HG03135 (cell line): ENCODE results near the gene LMTK3.
A peak's percentile ranks its signal among the peaks of the same experiment; 100 is the strongest.
"Not testable (repeated sequence)": the region's sequence is repeated elsewhere in the genome, so short reads cannot be mapped to it uniquely, and the experiment has no call there.

ENCODE experiments used
- ATAC-seq: cut with Tn5 transposase; IDR thresholded peaks from one replicate; pipeline ENCODE4 v1.9.1; 2021; ENCODE audit warnings: mild to moderate bottlenecking, moderate library complexity; ENCODE audit not compliant: unreplicated experiment

Gene LMTK3

GRCh38 chr19:48489608-48490216 is 21.9 kb downstream of the LMTK3 start:
- ATAC-seq = peak; percentile 43

GRCh38 chr19:48488478-48488877 is 23.2 kb downstream of the LMTK3 start:
- ATAC-seq = not testable (repeated sequence)

- no peak for ATAC-seq
Measured at GRCh38 chr19:48487948-48488347, 23.7 kb downstream of the LMTK3 start.

GRCh38 chr19:48487544-48487943 is 24.1 kb downstream of the LMTK3 start:
- no peak for ATAC-seq

GRCh38 chr19:48486706-48487105 is 24.9 kb downstream of the LMTK3 start:
- ATAC-seq = not testable (repeated sequence)

- ATAC-seq = no peak
Measured at GRCh38 chr19:48484931-48485612, 26.6 kb downstream of the LMTK3 start.

- ATAC-seq = no peak
Measured at GRCh38 chr19:48484247-48484893, 27.3 kb downstream of the LMTK3 start.

GRCh38 chr19:48483301-48483700 is 28.3 kb downstream of the LMTK3 start:
- no peak for ATAC-seq

- ATAC-seq = no peak
Measured at GRCh38 chr19:48481846-48482639, 29.6 kb downstream of the LMTK3 start.

- ATAC-seq = no peak
Measured at GRCh38 chr19:48480558-48481500, 30.8 kb downstream of the LMTK3 start.

- no peak for ATAC-seq
Measured at GRCh38 chr19:48480183-48480557, 31.5 kb downstream of the LMTK3 start.

GRCh38 chr19:48479686-48480085 is 31.9 kb downstream of the LMTK3 start:
- no peak for ATAC-seq

GRCh38 chr19:48478339-48479256 is 33.0 kb downstream of the LMTK3 start:
- no peak for ATAC-seq

- no peak for ATAC-seq
Measured at GRCh38 chr19:48477698-48478338, 33.8 kb downstream of the LMTK3 start.

- ATAC-seq = no peak
Measured at GRCh38 chr19:48477067-48477685, 34.5 kb downstream of the LMTK3 start.

- no peak for ATAC-seq
Measured at GRCh38 chr19:48476176-48476575, 35.5 kb downstream of the LMTK3 start.

- ATAC-seq = no peak
Measured at GRCh38 chr19:48475369-48476068, 36.1 kb downstream of the LMTK3 start.

- no peak for ATAC-seq
Measured at GRCh38 chr19:48474084-48474592, 37.5 kb downstream of the LMTK3 start.
